Right lobe of liver (tissue), 4 donors: ENCODE results near the gene HS6ST2.

ENCODE experiments used
- CTCF ChIP-seq, 4 donors: fragments of 200-600 bp in 3 of 4; fragments of 450-650 bp in 1 of 4; IDR thresholded peaks; one replicate each; pipeline versions ENCODE4 v1.5.1 to v1.8.0; 2016 to 2022; ENCODE audit warnings: antibody characterized with exemption in 4 of 4, mild to moderate bottlenecking in 2 of 4
- POLR2A ChIP-seq: fragments of 450-650 bp; IDR thresholded peaks from one replicate; pipeline ENCODE4 v1.6.1; 2017; ENCODE audit warnings: antibody characterized with exemption, mild to moderate bottlenecking
- donor health status: DM: no; HTN: no; CAD: no.
- donor health status: DM: no; HTN: no; CAD: no.
- donor health status: DM: no; HTN: yes; CAD: no.

GRCh38 chrX:132743086-132743485, 215.3 kb downstream of the HS6ST2 start:
- TF ChIP-seq CTCF (IDR thresholded peaks at IDR 0.05) (no peak), POLR2A (no peak)
